H1 (cell line): ENCODE measurements around the gene CADPS. TPM values are rescaled to one million over a fixed set of nuclear protein-coding genes. Genes with fewer than 3 reads are reported as not detected.

Source experiments
- CTCF ChIA-PET: fragments of 300-600 bp; sonication (Branson Sonifier 250); formaldehyde crosslinking; loops from one replicate; lab custom pipeline; 2021; ENCODE audit not compliant: partially characterized antibody; lab: Charles Lee
- POLR2A ChIA-PET: fragments of 300-600 bp; sonication (Branson Sonifier 250); formaldehyde crosslinking; loops from one replicate; lab custom pipeline; 2021; ENCODE audit warnings: inconsistent platforms; ENCODE audit not compliant: partially characterized antibody; lab: Charles Lee
- DNase-seq, 2 experiments: peaks; one replicate each; pipeline versions ENCODE4 v3.0.0 to v3.0.0-alpha.2; 2010 to 2022; ENCODE audit warnings: low spot score in 2 of 2, low read depth in 1 of 2, mixed read lengths in 1 of 2
- FAIRE-seq: peaks from 2 replicates; lab custom pipeline; 2011; peaks lifted over from hg19 to GRCh38; lab: Jason Lieb, UNC
- H2AFZ ChIP-seq: 2 replicates; pipeline ENCODE4 v1.8.1; 2012; ENCODE audit warnings: low read length, inconsistent platforms
- H2AK5ac ChIP-seq: 2 replicates; pipeline ENCODE4 v1.6.1; 2013; ENCODE audit warnings: low read depth, low read length
- H2BK120ac ChIP-seq: replicated peaks from 2 replicates; pipeline ENCODE3; 2013; ENCODE audit warnings: low read depth, low read length, inconsistent platforms
- H2BK12ac ChIP-seq: 2 replicates; pipeline ENCODE4 v1.6.1; 2013; ENCODE audit warnings: low read depth, low read length
- H2BK15ac ChIP-seq: 2 replicates; pipeline ENCODE4 v1.6.1; 2013; ENCODE audit warnings: low read length
- H2BK20ac ChIP-seq: 2 replicates; pipeline ENCODE4 v1.6.1; 2013; ENCODE audit warnings: low read length
- H2BK5ac ChIP-seq: 2 replicates; pipeline ENCODE4 v1.6.1; 2013; ENCODE audit warnings: low read depth, low read length
- H3K14ac ChIP-seq: 2 replicates; pipeline ENCODE4 v1.6.1; 2013; ENCODE audit warnings: inconsistent platforms; ENCODE audit not compliant: insufficient read length
- H3K18ac ChIP-seq: 2 replicates; pipeline ENCODE4 v1.6.1; 2013; ENCODE audit warnings: low read length; ENCODE audit errors: extremely low read depth
- H3K23ac ChIP-seq: 2 replicates; pipeline ENCODE4 v1.6.1; 2013; ENCODE audit warnings: inconsistent platforms; ENCODE audit not compliant: insufficient read length
- H3K23me2 ChIP-seq: 2 replicates; pipeline ENCODE4 v1.6.1; 2013; ENCODE audit warnings: low read depth, low read length
- H3K27ac ChIP-seq: 2 replicates; pipeline ENCODE4 v1.6.1; 2011; ENCODE audit warnings: low read depth, low read length, inconsistent platforms
- H3K27me3 ChIP-seq, 4 experiments: replicated peaks in 1 of 4; 1 replicate in 1 of 4; 2 replicates in 3 of 4; pipeline versions ENCODE4 v1.6.1 to v1.8.1; 2011 to 2013; ENCODE audit warnings: low read length in 3 of 4, mild to moderate bottlenecking in 3 of 4, inconsistent platforms in 2 of 4, mixed read lengths in 2 of 4, moderate library complexity in 1 of 4; ENCODE audit not compliant: control insufficient read depth in 3 of 4, insufficient read depth in 3 of 4; ENCODE audit errors: extremely low read depth in 1 of 4
- H3K36me3 ChIP-seq, 4 experiments: 2 replicates each; pipeline versions ENCODE4 v1.6.1 to v1.8.1; 2011 to 2013; ENCODE audit warnings: mild to moderate bottlenecking in 4 of 4, low read length in 3 of 4, moderate library complexity in 2 of 4, control low read depth in 1 of 4, inconsistent platforms in 1 of 4; ENCODE audit not compliant: insufficient read depth in 4 of 4, control insufficient read depth in 2 of 4
- H3K4ac ChIP-seq: replicated peaks from 2 replicates; pipeline ENCODE3; 2013; ENCODE audit warnings: low read length, low read depth, mixed read lengths, inconsistent platforms; ENCODE audit not compliant: insufficient read length
- H3K4me1 ChIP-seq, 4 experiments: replicated peaks in 1 of 4; 1 replicate in 1 of 4; 2 replicates in 3 of 4; pipeline versions ENCODE4 v1.6.1 to v1.8.1; 2011 to 2013; ENCODE audit warnings: low read length in 3 of 4, inconsistent platforms in 2 of 4, mixed read lengths in 1 of 4; ENCODE audit not compliant: insufficient read depth in 4 of 4, control insufficient read depth in 3 of 4
- H3K4me2 ChIP-seq, 2 experiments: 2 replicates each; pipeline versions ENCODE4 v1.6.1 to v1.8.1; 2011 to 2013; ENCODE audit warnings: low read depth in 2 of 2, low read length in 2 of 2, control low read depth in 1 of 2, inconsistent platforms in 1 of 2, mild to moderate bottlenecking in 1 of 2; ENCODE audit not compliant: insufficient read depth in 1 of 2
- H3K4me3 ChIP-seq, 4 experiments: fragments of 200-600, 300-600 bp in 1 of 4; sonication (generic), shearing (Covaris generic), sonication (Bioruptor Twin) in 1 of 4; 2 replicates each; pipeline versions ENCODE4 v1.5.1 to v1.8.1; 2011 to 2016; ENCODE audit warnings: low read length in 4 of 4, low read depth in 3 of 4, control low read depth in 2 of 4, inconsistent platforms in 2 of 4, mild to moderate bottlenecking in 2 of 4, mixed read lengths in 1 of 4, moderate library complexity in 1 of 4; ENCODE audit not compliant: insufficient read depth in 2 of 4; ENCODE audit errors: extremely low read depth in 1 of 4
- H3K56ac ChIP-seq: replicated peaks from 2 replicates; pipeline ENCODE3; 2013; ENCODE audit warnings: low read depth, mild to moderate bottlenecking, mixed read lengths, low read length, inconsistent platforms; ENCODE audit not compliant: insufficient read length
- H3K79me1 ChIP-seq: 2 replicates; pipeline ENCODE4 v1.6.1; 2013; ENCODE audit warnings: low read depth, low read length, control low read depth
- H3K79me2 ChIP-seq, 2 experiments: 2 replicates each; pipeline versions ENCODE4 v1.6.1 to v1.8.1; 2012 to 2013; ENCODE audit warnings: low read length in 2 of 2, mild to moderate bottlenecking in 2 of 2, inconsistent platforms in 1 of 2; ENCODE audit not compliant: insufficient read depth in 2 of 2, control insufficient read depth in 1 of 2
- H3K9ac ChIP-seq, 4 experiments: replicated peaks in 1 of 4; 1 replicate in 1 of 4; 2 replicates in 3 of 4; pipeline versions ENCODE4 v1.6.1 to v1.8.1; 2011 to 2013; ENCODE audit warnings: low read depth in 3 of 4, low read length in 3 of 4, control low read depth in 2 of 4, mild to moderate bottlenecking in 2 of 4, moderate library complexity in 2 of 4, inconsistent platforms in 1 of 4; ENCODE audit errors: extremely low read depth in 1 of 4
- H3K9me3 ChIP-seq, 2 experiments: 2 replicates each; pipeline versions ENCODE4 v1.6.1 to v1.8.1; 2012 to 2013; ENCODE audit warnings: mild to moderate bottlenecking in 2 of 2, moderate library complexity in 2 of 2, control low read depth in 1 of 2, inconsistent platforms in 1 of 2, low read depth in 1 of 2, low read length in 1 of 2, mixed read lengths in 1 of 2; ENCODE audit not compliant: insufficient read depth in 2 of 2
- H4K20me1 ChIP-seq, 2 experiments: replicated peaks in 1 of 2; 2 replicates each; pipeline versions ENCODE3 to v1.8.1; 2011 to 2013; ENCODE audit warnings: inconsistent platforms in 2 of 2, low read length in 2 of 2, mild to moderate bottlenecking in 1 of 2; ENCODE audit not compliant: insufficient read depth in 2 of 2, control insufficient read depth in 1 of 2
- H4K5ac ChIP-seq: 2 replicates; pipeline ENCODE4 v1.6.1; 2013; ENCODE audit warnings: low read length, low read depth, mixed read lengths, inconsistent platforms; ENCODE audit not compliant: insufficient read length
- H4K8ac ChIP-seq: 2 replicates; pipeline ENCODE4 v1.8.0; 2013; ENCODE audit warnings: mild to moderate bottlenecking, moderate library complexity, low read length, inconsistent platforms; ENCODE audit not compliant: insufficient read depth; ENCODE audit errors: extremely low read depth
- H4K91ac ChIP-seq: replicated peaks from 2 replicates; pipeline ENCODE3; 2013; ENCODE audit warnings: low read length, mixed read lengths, inconsistent platforms; ENCODE audit not compliant: insufficient read length
- CTBP2 ChIP-seq: IDR thresholded peaks from 2 replicates; pipeline ENCODE4 v1.7.0; 2011; ENCODE audit warnings: borderline replicate concordance, mild to moderate bottlenecking, moderate library complexity, mixed read lengths, low read length; ENCODE audit not compliant: insufficient read depth, insufficient read length
- CTCF ChIP-seq, 3 experiments: IDR thresholded peaks; 1 replicate in 2 of 3; 2 replicates in 1 of 3; pipeline versions ENCODE4 v1.5.1 to v1.6.1; 2011; ENCODE audit warnings: low read length in 3 of 3, mild to moderate bottlenecking in 3 of 3, inconsistent platforms in 2 of 3, low read depth in 1 of 3, moderate library complexity in 1 of 3; ENCODE audit not compliant: insufficient read depth in 1 of 3; ENCODE audit errors: control extremely low read depth in 1 of 3
- EP300 ChIP-seq, 2 experiments: IDR thresholded peaks; 1 replicate in 1 of 2; 2 replicates in 1 of 2; pipeline ENCODE4 v1.6.1; 2011 to 2012; ENCODE audit warnings: low read depth in 2 of 2, low read length in 2 of 2, mild to moderate bottlenecking in 2 of 2, borderline replicate concordance in 1 of 2, inconsistent platforms in 1 of 2, moderate library complexity in 1 of 2
- SRF ChIP-seq: IDR thresholded peaks from 2 replicates; pipeline ENCODE4 v1.6.1; 2011; ENCODE audit warnings: mild to moderate bottlenecking, low read depth, low read length, moderate library complexity
- TAF1 ChIP-seq: IDR thresholded peaks from 2 replicates; pipeline ENCODE4 v1.6.1; 2011; ENCODE audit warnings: mild to moderate bottlenecking, low read depth, low read length
- WGBS, 2 experiments: shearing (Covaris generic) in 1 of 2; methylation state at CpG; one replicate each; pipeline versions ENCODE4 v1.1.6 to v1.1.7; 2013 to 2015; ENCODE audit warnings: low lambda C conversion rate in 2 of 2, mixed read lengths in 2 of 2, inconsistent platforms in 1 of 2, low coverage in 1 of 2, missing lambda C conversion rate in 1 of 2; ENCODE audit not compliant: insufficient replicate concordance in 2 of 2, insufficient coverage in 1 of 2, insufficient read length in 1 of 2; ENCODE audit errors: extremely low coverage in 1 of 2, missing lambda C conversion rate in 1 of 2; 5-methylcytosine and 5-hydroxymethylcytosine counted together
- polyA plus RNA-seq, 7 experiments: library from polyadenylated mRNA; depleted of rRNA in 3 of 7; stranded (reverse) in 5 of 7; unstranded in 2 of 7; fragments of >200 nt in 5 of 7; fragments of 200-250 nt in 2 of 7; gene quantifications; 1 replicate in 5 of 7; 2 replicates in 1 of 7; 4 replicates in 1 of 7; pipeline versions ENCODE4 v1.2.1 to v1.2.3, GENCODE V29; 2011 to 2013; ENCODE audit warnings: missing spikeins in 2 of 7, mixed read lengths in 2 of 7
- total RNA-seq: library from RNA; stranded (reverse); fragmentation: NEBNext Ultra II Directional; extraction: Animal tissue kit (Norgen Biotek cat#: 25700); gene quantifications from 2 replicates; pipeline ENCODE4 v1.2.1, GENCODE V29; 2021

CADPS gene
- total and polyA plus RNA-seq, 2 of the 8 experiments (the other 6 are each of a cell fraction or from before 2014, with no cell fraction given) = 7.1 to 10.2 TPM

- no peak overlapping the region for H2BK12ac ChIP-seq
- 91% methylated on average over 1 of the region's 1 CpG; no CpG with 5 or more reads in 1 of the 2 experiments for WGBS, 2 experiments
- H3K27ac ChIP-seq = no peak overlapping the region
- H3K4ac ChIP-seq = no peak overlapping the region
- H2BK5ac ChIP-seq = no peak overlapping the region
- peaks cover 6 to 19% (median 16%) of the 10 kb centered on the region in 4 experiments; a peak in 6 of 7 replicates for H3K4me1 ChIP-seq
- no peak overlapping the region for H2AK5ac ChIP-seq
- H3K27me3 ChIP-seq = peaks cover 0 to 1% (median 0%) of the 10 kb centered on the region in 4 experiments; a peak in 1 of 7 replicates
- H3K18ac ChIP-seq = peak overlapping the region; percentile 49; the same call in 1 of the 2 replicates
- ChIA-PET CTCF (interaction anchor here (1.1 to 3.4 kb wide), 9 partner anchors 11 to 309 kb away, joined by 3 to 24 read pairs (median 5); no protein-coding TSS in a partner anchor), POLR2A (interaction anchor here (0.8 to 1.3 kb wide), 3 partner anchors 21 to 166 kb away, joined by 3 to 4 read pairs (median 3); no protein-coding TSS in a partner anchor)
- H3K36me3 ChIP-seq = no peaks in the 10 kb centered on the region
- H3K4me3 ChIP-seq = no peak overlapping the region
- H4K20me1 ChIP-seq = no peaks in the 10 kb centered on the region
- FAIRE-seq = peak; percentile 28
- H3K14ac ChIP-seq = no peak overlapping the region
- H2BK15ac ChIP-seq = no peak overlapping the region; the same call in 1 of the 2 replicates
- peak overlapping the region; percentile 69 for H2BK120ac ChIP-seq
- peak overlapping the region; percentile 40 for H4K5ac ChIP-seq
- no peak overlapping the region for H4K8ac ChIP-seq
- no peak overlapping the region for H4K91ac ChIP-seq
- H3K9ac ChIP-seq = no peak overlapping the region
- no peaks in the 10 kb centered on the region for H3K79me1 ChIP-seq
- H3K23me2 ChIP-seq = no peaks in the 10 kb centered on the region
- no peaks in the 10 kb centered on the region for H3K79me2 ChIP-seq
- H2AFZ ChIP-seq = no peak overlapping the region
- DNase-seq = no peak
- peak overlapping the region in 1 of 2 experiments; percentile 46; a peak in 2 of 4 replicates for H3K4me2 ChIP-seq
- H3K56ac ChIP-seq = no peak overlapping the region
- peak overlapping the region; percentile 81; the same call in 1 of the 2 replicates for H2BK20ac ChIP-seq
- H3K9me3 ChIP-seq = no peaks in the 10 kb centered on the region
- H3K23ac ChIP-seq = no peak overlapping the region
- TF ChIP-seq SRF (no peak), EP300 (IDR thresholded peaks at IDR 0.05; ENCODE audit: borderline replicate concordance in 1 of 2, low read depth in 2 of 2, low read length in 2 of 2) (no peak), CTBP2 (no peak), CTCF (IDR thresholded peaks at IDR 0.05; ENCODE audit: control extremely low read depth in 1 of 3, insufficient read depth in 1 of 3, low read depth in 1 of 3, low read length in 3 of 3) (no peak), TAF1 (no peak)
Observed at GRCh38 chr3:62539762-62540161, 335.5 kb downstream of the CADPS start.
